Loucy (cell line): ENCODE measurements around the gene KISS1.

Source experiments
- EZH2phosphoT487 ChIP-seq: fragments of 200-600 bp; IDR thresholded peaks from 2 replicates; pipeline ENCODE4 v1.6.1; 2018; ENCODE audit warnings: antibody characterized with exemption, mild to moderate bottlenecking, moderate library complexity, borderline replicate concordance
- TF ChIP-seq, protein P1 (sequence below): fragments of 200-600 bp; sonication (generic); conservative IDR thresholded peaks from 2 replicates; pipeline ENCODE4 v1.5.1; 2014; ENCODE audit warnings: mild to moderate bottlenecking, antibody characterized with exemption, low read length

DNA sequence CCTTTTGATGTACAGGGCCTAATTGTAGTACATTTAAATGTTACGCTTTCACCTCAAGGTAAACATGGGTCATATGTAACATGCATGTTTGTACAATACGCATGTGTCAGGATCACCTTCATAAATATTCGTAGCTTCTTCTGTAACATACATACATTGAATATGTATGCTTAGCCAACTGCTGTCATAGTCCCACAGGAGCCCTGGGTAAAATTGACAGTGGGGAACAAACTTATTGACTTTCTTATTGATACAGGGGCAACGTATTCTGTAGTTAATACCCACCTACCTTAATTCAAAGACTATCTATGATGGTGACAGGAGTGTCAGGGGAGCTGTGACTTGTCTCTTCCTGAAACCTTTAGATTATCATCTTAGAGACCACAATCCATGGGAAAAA, 26.4 kb downstream of the KISS1 start:
- TF ChIP-seq, protein P1, sequence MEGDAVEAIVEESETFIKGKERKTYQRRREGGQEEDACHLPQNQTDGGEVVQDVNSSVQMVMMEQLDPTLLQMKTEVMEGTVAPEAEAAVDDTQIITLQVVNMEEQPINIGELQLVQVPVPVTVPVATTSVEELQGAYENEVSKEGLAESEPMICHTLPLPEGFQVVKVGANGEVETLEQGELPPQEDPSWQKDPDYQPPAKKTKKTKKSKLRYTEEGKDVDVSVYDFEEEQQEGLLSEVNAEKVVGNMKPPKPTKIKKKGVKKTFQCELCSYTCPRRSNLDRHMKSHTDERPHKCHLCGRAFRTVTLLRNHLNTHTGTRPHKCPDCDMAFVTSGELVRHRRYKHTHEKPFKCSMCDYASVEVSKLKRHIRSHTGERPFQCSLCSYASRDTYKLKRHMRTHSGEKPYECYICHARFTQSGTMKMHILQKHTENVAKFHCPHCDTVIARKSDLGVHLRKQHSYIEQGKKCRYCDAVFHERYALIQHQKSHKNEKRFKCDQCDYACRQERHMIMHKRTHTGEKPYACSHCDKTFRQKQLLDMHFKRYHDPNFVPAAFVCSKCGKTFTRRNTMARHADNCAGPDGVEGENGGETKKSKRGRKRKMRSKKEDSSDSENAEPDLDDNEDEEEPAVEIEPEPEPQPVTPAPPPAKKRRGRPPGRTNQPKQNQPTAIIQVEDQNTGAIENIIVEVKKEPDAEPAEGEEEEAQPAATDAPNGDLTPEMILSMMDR, result no peak
- TF ChIP-seq EZH2phosphoT487, result no peak
